ENCODE measurements around the gene TBCA. TPM values are rescaled to one million over a fixed set of nuclear protein-coding genes. Genes with fewer than 3 reads are reported as not detected.

Gene TBCA
- total and polyA plus RNA-seq, 8 donors, result 40.6 to 138 (median 57.9) TPM

- H3K4me1 ChIP-seq, result peaks cover 16 to 30% (median 27%) of the 10 kb centered on the region in 3 donors
- H3K27ac ChIP-seq, result peak overlapping the region; percentile 88 to 97 (median 92)
- intact Hi-C loops (cut with DNase I), result no loop called here
- FAIRE-seq, result no peak
- 9 to 10% methylated on average over 13 of the region's 13 CpGs for whole genome bisulfite sequencing, 2 donors
- no peaks in the 10 kb centered on the region for H3K9me3 ChIP-seq
- H3K36me3 ChIP-seq, result peaks cover 0 to 6% (median 0%) of the 10 kb centered on the region in 3 donors
- ATAC-seq, result peak in 3 of 4 donors; percentile 0 to 28 (median 5)
- DNase-seq, result peak in 1 of 6 donors; percentile 15
- TF ChIP-seq CTCF (IDR thresholded peaks at IDR 0.05), result no peak
- H3K4me3 ChIP-seq, result peak overlapping the region; percentile 64 to 82 (median 80)
- no peaks in the 10 kb centered on the region for H3K27me3 ChIP-seq
Measured at GRCh38 chr5:77774981-77775789, 954 bp downstream of the TBCA start.

GRCh38 chr5:77773734-77774280 lies 2.3 kb downstream of the TBCA start:
- Histone ChIP-seq H3K9me3 (no peaks in the 10 kb centered on the region), H3K27ac (no peak overlapping the region), H3K36me3 (peaks cover 0 to 7% (median 0%) of the 10 kb centered on the region in 3 donors), H3K27me3 (no peaks in the 10 kb centered on the region), H3K4me3 (no peak overlapping the region), H3K4me1 (peaks cover 16 to 38% (median 35%) of the 10 kb centered on the region in 3 donors)
- TF ChIP-seq CTCF (IDR thresholded peaks at IDR 0.05), result no peak
- no peak for ATAC-seq
- intact Hi-C loops (cut with DNase I), result no loop called here
- no peak for FAIRE-seq
- DNase-seq, result no peak
- 70 to 79% methylated on average over 3 of the region's 3 CpGs for WGBS, 2 donors

GRCh38 chr5:77772729-77773128 lies 3.4 kb downstream of the TBCA start:
- Histone ChIP-seq H3K27me3 (no peaks in the 10 kb centered on the region), H3K27ac (no peak overlapping the region), H3K4me3 (no peak overlapping the region), H3K9me3 (no peaks in the 10 kb centered on the region), H3K36me3 (peaks cover 0 to 7% (median 0%) of the 10 kb centered on the region in 3 donors), H3K4me1 (peaks cover 16 to 38% (median 35%) of the 10 kb centered on the region in 3 donors)
- FAIRE-seq, result no peak
- no peak for ATAC-seq
- intact Hi-C loops (cut with DNase I), result no loop called here
- TF ChIP-seq CTCF (IDR thresholded peaks at IDR 0.05), result no peak
- DNase-seq, result no peak

GRCh38 chr5:77771452-77771851 lies 4.7 kb downstream of the TBCA start:
- no peaks in the 10 kb centered on the region for H3K9me3 ChIP-seq
- ATAC-seq (no peak), FAIRE-seq (no peak), DNase-seq (no peak)
- no peak overlapping the region for H3K4me3 ChIP-seq
- no peak overlapping the region for H3K27ac ChIP-seq
- intact Hi-C loops (cut with DNase I), result no loop called here
- WGBS, 2 donors, result 87 to 98% methylated on average over 5 of the region's 5 CpGs
- TF ChIP-seq CTCF (IDR thresholded peaks at IDR 0.05), result no peak
- H3K4me1 ChIP-seq, result peaks cover 16 to 38% (median 35%) of the 10 kb centered on the region in 3 donors
- peaks cover 0 to 7% (median 0%) of the 10 kb centered on the region in 3 donors for H3K36me3 ChIP-seq
- no peaks in the 10 kb centered on the region for H3K27me3 ChIP-seq
